ENCODE data around the gene SLF2.

GRCh38 chr10:101008823-101009423 lies 96.2 kb downstream of the SLF2 start:
- TF ChIP-seq CTCF (IDR thresholded peaks at IDR 0.05; ENCODE audit: low read length) = no peak
- TF ChIP-seq EZH2 (IDR thresholded peaks at IDR 0.05; ENCODE audit: borderline replicate concordance, low read length) = no peak
